Right lobe of liver (tissue), 4 donors: ENCODE results near the gene PRND.

Experiments
- POLR2A ChIP-seq: fragments of 450-650 bp; IDR thresholded peaks from one replicate; pipeline ENCODE4 v1.6.1; 2017; ENCODE audit warnings: antibody characterized with exemption, mild to moderate bottlenecking
- TF ChIP-seq, protein P1 (sequence below), 4 donors: fragments of 200-600 bp in 3 of 4; fragments of 450-650 bp in 1 of 4; IDR thresholded peaks; one replicate each; pipeline versions ENCODE4 v1.5.1 to v1.8.0; 2016 to 2022; ENCODE audit warnings: antibody characterized with exemption in 4 of 4, mild to moderate bottlenecking in 2 of 4
- donor health status: DM: no; HTN: no; CAD: no.
- donor health status: DM: no; HTN: no; CAD: no.
- donor health status: DM: no; HTN: yes; CAD: no.

- TF ChIP-seq, protein P1, sequence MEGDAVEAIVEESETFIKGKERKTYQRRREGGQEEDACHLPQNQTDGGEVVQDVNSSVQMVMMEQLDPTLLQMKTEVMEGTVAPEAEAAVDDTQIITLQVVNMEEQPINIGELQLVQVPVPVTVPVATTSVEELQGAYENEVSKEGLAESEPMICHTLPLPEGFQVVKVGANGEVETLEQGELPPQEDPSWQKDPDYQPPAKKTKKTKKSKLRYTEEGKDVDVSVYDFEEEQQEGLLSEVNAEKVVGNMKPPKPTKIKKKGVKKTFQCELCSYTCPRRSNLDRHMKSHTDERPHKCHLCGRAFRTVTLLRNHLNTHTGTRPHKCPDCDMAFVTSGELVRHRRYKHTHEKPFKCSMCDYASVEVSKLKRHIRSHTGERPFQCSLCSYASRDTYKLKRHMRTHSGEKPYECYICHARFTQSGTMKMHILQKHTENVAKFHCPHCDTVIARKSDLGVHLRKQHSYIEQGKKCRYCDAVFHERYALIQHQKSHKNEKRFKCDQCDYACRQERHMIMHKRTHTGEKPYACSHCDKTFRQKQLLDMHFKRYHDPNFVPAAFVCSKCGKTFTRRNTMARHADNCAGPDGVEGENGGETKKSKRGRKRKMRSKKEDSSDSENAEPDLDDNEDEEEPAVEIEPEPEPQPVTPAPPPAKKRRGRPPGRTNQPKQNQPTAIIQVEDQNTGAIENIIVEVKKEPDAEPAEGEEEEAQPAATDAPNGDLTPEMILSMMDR (IDR thresholded peaks at IDR 0.05) = peak; percentile 54 to 81 (median 74)
- no peak for TF ChIP-seq POLR2A
Observed at GRCh38 chr20:4740774-4741431, 19.2 kb downstream of the PRND start.
